ENCODE measurements around the gene GDPD5. TPM values are rescaled to one million over a fixed set of nuclear protein-coding genes. Genes with fewer than 3 reads are reported as not detected.

The GDPD5 gene
- polyA plus RNA-seq, 3 donors, result 4.9 to 39.0 (median 7.6) TPM

DNA sequence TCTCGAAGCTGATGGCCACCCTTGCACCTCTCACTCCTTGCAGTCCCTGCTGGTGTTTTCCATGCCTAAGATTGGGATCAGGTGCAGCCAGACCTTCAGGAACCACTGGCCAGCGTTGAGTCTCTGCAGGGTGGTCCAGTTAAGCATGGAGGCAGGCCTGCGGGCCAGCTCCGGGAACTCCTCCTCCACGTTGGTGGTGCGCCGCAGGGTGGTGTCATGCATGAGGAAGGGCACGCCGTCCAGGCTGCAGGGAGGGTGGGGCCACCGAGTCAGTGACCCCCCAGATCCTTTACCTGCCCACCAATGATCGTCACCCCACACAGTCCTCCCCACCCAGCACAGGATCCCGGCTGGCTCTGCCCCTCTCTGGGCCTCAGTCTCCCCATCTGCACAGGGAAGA lies 82.7 kb downstream of the GDPD5 start:
- H3K4me1 ChIP-seq (ENCODE audit: control insufficient read depth in 1 of 2, insufficient read depth in 2 of 2, low read length in 2 of 2), result no peaks in the 10 kb centered on the region
- H4K20me1 ChIP-seq (ENCODE audit: insufficient read depth, low read length), result no peaks in the 10 kb centered on the region
- H3K27me3 ChIP-seq (ENCODE audit: control insufficient read depth in 2 of 2, insufficient read depth in 2 of 2, low read length in 2 of 2), result no peaks in the 10 kb centered on the region
- no peak overlapping the region for H3K9ac ChIP-seq (ENCODE audit: insufficient read depth, low read length, poor library complexity, severe bottlenecking)
- TF ChIP-seq, protein P1, sequence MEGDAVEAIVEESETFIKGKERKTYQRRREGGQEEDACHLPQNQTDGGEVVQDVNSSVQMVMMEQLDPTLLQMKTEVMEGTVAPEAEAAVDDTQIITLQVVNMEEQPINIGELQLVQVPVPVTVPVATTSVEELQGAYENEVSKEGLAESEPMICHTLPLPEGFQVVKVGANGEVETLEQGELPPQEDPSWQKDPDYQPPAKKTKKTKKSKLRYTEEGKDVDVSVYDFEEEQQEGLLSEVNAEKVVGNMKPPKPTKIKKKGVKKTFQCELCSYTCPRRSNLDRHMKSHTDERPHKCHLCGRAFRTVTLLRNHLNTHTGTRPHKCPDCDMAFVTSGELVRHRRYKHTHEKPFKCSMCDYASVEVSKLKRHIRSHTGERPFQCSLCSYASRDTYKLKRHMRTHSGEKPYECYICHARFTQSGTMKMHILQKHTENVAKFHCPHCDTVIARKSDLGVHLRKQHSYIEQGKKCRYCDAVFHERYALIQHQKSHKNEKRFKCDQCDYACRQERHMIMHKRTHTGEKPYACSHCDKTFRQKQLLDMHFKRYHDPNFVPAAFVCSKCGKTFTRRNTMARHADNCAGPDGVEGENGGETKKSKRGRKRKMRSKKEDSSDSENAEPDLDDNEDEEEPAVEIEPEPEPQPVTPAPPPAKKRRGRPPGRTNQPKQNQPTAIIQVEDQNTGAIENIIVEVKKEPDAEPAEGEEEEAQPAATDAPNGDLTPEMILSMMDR (IDR thresholded peaks at IDR 0.05), result no peak
- no peaks in the 10 kb centered on the region for H3K9me3 ChIP-seq (replicated peaks in 1 of 2; ENCODE audit: control insufficient read depth in 1 of 2, insufficient read depth in 1 of 2, low read length in 2 of 2)
- peaks cover 0 to 4% (median 3%) of the 10 kb centered on the region in 3 donors for H3K27me3 Mint-ChIP-seq (ENCODE audit: low read depth in 3 of 3)
- WGBS (ENCODE audit: insufficient coverage), result 96% methylated on average over 2 of the region's 12 CpGs
- no peak for DNase-seq
- H3K4me3 ChIP-seq (replicated peaks in 1 of 3; ENCODE audit: low read depth in 2 of 3, low read length in 3 of 3), result no peak overlapping the region
- no peak overlapping the region for H3K4me2 ChIP-seq (replicated peaks; ENCODE audit: extremely low read depth, low read length, poor library complexity, severe bottlenecking)
- H2AFZ ChIP-seq (ENCODE audit: insufficient read depth, low read depth, low read length, poor library complexity, severe bottlenecking), result no peak overlapping the region
- H3K4me1 Mint-ChIP-seq, result no peaks in the 10 kb centered on the region
- no peak overlapping the region for H3K4me3 Mint-ChIP-seq
- H3K36me3 ChIP-seq (replicated peaks in 1 of 2; ENCODE audit: control insufficient read depth in 1 of 2, insufficient read depth in 2 of 2, low read length in 2 of 2), result no peaks in the 10 kb centered on the region
- no peaks in the 10 kb centered on the region for H3K9me3 Mint-ChIP-seq
- H3K79me2 ChIP-seq (ENCODE audit: insufficient read depth, low read length), result no peaks in the 10 kb centered on the region
- no peak overlapping the region for H3K27ac Mint-ChIP-seq
- no peak overlapping the region for H3K27ac ChIP-seq (ENCODE audit: low read depth in 1 of 2, low read length in 2 of 2)
- intact Hi-C loops (cut with micrococcal nuclease), result no loop called here
- H3K36me3 Mint-ChIP-seq, result peaks cover 10 to 19% of the 10 kb centered on the region in 2 donors

DNA sequence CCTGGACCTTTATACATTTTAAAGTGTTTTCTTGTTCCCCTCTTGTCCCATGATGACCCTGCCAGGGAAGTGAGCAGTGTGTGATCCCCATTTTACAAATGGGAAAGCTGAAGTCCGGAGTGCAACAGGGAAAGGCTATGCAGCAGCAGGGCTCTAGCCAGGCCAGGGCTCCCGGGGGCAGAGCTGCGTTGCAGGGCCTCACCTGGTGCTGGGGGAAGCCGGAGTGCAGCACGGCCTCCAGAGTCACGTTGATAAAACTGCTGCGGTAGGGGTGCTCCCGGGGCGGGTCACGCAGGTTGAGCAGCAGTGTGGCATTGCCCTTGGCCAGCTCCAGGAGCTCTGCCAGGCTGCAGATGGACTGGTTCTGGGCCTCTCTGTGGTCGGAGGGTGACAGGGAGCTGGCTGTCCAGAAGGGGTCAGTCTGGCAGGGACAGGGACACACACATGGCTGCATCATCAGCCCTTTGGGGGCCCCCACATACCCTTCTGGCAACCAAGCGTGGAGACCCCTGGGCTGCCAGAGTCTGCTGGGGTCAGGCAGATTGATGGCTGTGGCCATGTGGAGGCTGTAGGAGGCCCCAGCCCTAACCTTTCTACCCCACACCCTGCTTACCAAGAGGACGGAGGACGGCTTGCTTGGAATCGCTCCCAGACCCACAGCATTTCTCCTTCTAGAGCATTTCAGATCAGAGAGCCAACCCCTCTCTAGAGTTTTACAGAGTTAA lies 83.4 kb downstream of the GDPD5 start:
- Mint-ChIP-seq H3K27me3 (ENCODE audit: low read depth in 3 of 3) (peaks cover 0 to 4% (median 3%) of the 10 kb centered on the region in 3 donors), H3K9me3 (no peaks in the 10 kb centered on the region), H3K4me1 (no peaks in the 10 kb centered on the region), H3K27ac (peak overlapping the region in 1 of 7 donors; percentile 25), H3K4me3 (no peak overlapping the region), H3K36me3 (peaks cover 10 to 22% of the 10 kb centered on the region in 2 donors)
- Histone ChIP-seq H3K4me3 (replicated peaks in 1 of 3; ENCODE audit: low read depth in 2 of 3, low read length in 3 of 3) (no peak overlapping the region), H3K4me2 (replicated peaks; ENCODE audit: extremely low read depth, low read length, poor library complexity, severe bottlenecking) (no peak overlapping the region), H3K9ac (ENCODE audit: insufficient read depth, low read length, poor library complexity, severe bottlenecking) (no peak overlapping the region), H3K4me1 (ENCODE audit: control insufficient read depth in 1 of 2, insufficient read depth in 2 of 2, low read length in 2 of 2) (no peaks in the 10 kb centered on the region), H3K27ac (ENCODE audit: low read depth in 1 of 2, low read length in 2 of 2) (no peak overlapping the region), H4K20me1 (ENCODE audit: insufficient read depth, low read length) (no peaks in the 10 kb centered on the region), H2AFZ (ENCODE audit: insufficient read depth, low read depth, low read length, poor library complexity, severe bottlenecking) (no peak overlapping the region), H3K27me3 (ENCODE audit: control insufficient read depth in 2 of 2, insufficient read depth in 2 of 2, low read length in 2 of 2) (no peaks in the 10 kb centered on the region), H3K79me2 (ENCODE audit: insufficient read depth, low read length) (no peaks in the 10 kb centered on the region), H3K9me3 (replicated peaks in 1 of 2; ENCODE audit: control insufficient read depth in 1 of 2, insufficient read depth in 1 of 2, low read length in 2 of 2) (no peaks in the 10 kb centered on the region), H3K36me3 (replicated peaks in 1 of 2; ENCODE audit: control insufficient read depth in 1 of 2, insufficient read depth in 2 of 2, low read length in 2 of 2) (no peaks in the 10 kb centered on the region)
- TF ChIP-seq, protein P1 (IDR thresholded peaks at IDR 0.05), result no peak
- intact Hi-C loops (cut with micrococcal nuclease), result no loop called here
- DNase-seq, result no peak
- 96% methylated on average over 11 of the region's 15 CpGs for WGBS (ENCODE audit: insufficient coverage)
